HK-2 (cell line): ENCODE measurements around the gene THUMPD1.
A peak's percentile ranks its signal among the peaks of the same experiment; 100 is the strongest.
"Not testable (repeated sequence)": the region's sequence is repeated elsewhere in the genome, so short reads cannot be mapped to it uniquely, and the experiment has no call there.

Source experiments
- DNase-seq: peaks from one replicate; pipeline ENCODE4 v3.0.0-alpha.2; 2018; ENCODE audit not compliant: unreplicated experiment

THUMPD1 gene

GRCh38 chr16:20741554-20742285 lies at the start of gene THUMPD1:
Gene THUMPD1, minus strand, starts transcription at chr16:20741818. Its CDS starts 79 bp downstream, at chr16:20741739.
- DNase-seq = peak; percentile 88

- no peak for DNase-seq
These were observed 47.5 kb upstream of the THUMPD1 start for GRCh38 chr16:20789130-20789529.

GRCh38 chr16:20784204-20784603 lies 42.6 kb upstream of the THUMPD1 start:
- no peak for DNase-seq

- no peak for DNase-seq
These were observed 40.9 kb upstream of the THUMPD1 start for GRCh38 chr16:20782470-20782869.

- DNase-seq = no peak
These were observed 40.1 kb upstream of the THUMPD1 start for GRCh38 chr16:20781697-20782096.

GRCh38 chr16:20774703-20775362 lies 33.2 kb upstream of the THUMPD1 start:
- peak; percentile 53 for DNase-seq

- no peak for DNase-seq
These were observed 32.1 kb upstream of the THUMPD1 start for GRCh38 chr16:20773679-20774078.

- no peak for DNase-seq
These were observed 27.2 kb upstream of the THUMPD1 start for GRCh38 chr16:20768818-20769217.

GRCh38 chr16:20768121-20768520 lies 26.5 kb upstream of the THUMPD1 start:
- DNase-seq = no peak

- no peak for DNase-seq
These were observed 26.0 kb upstream of the THUMPD1 start for GRCh38 chr16:20767577-20767976.

GRCh38 chr16:20766294-20766693 lies 24.7 kb upstream of the THUMPD1 start:
- no peak for DNase-seq

GRCh38 chr16:20765732-20766131 lies 24.1 kb upstream of the THUMPD1 start:
- DNase-seq = no peak

GRCh38 chr16:20764448-20764847 lies 22.8 kb upstream of the THUMPD1 start:
- DNase-seq = not testable (repeated sequence)

GRCh38 chr16:20763461-20764232 lies 22.0 kb upstream of the THUMPD1 start, which contains the start of gene ACSM3:
Gene ACSM3, plus strand, starts transcription at chr16:20764014. Its CDS starts 6,021 bp downstream, at chr16:20770035.
- peak; percentile 68 for DNase-seq

GRCh38 chr16:20762404-20763123 lies 20.9 kb upstream of the THUMPD1 start:
- no peak for DNase-seq

GRCh38 chr16:20761175-20761574 lies 19.6 kb upstream of the THUMPD1 start:
- DNase-seq = no peak

GRCh38 chr16:20760346-20760745 lies 18.7 kb upstream of the THUMPD1 start:
- DNase-seq = no peak

- DNase-seq = not testable (repeated sequence)
These were observed 14.2 kb upstream of the THUMPD1 start for GRCh38 chr16:20755799-20756198.

- DNase-seq = no peak
These were observed 13.6 kb upstream of the THUMPD1 start for GRCh38 chr16:20755238-20755637.

- DNase-seq = no peak
These were observed 12.1 kb upstream of the THUMPD1 start for GRCh38 chr16:20753727-20754126.

- no peak for DNase-seq
These were observed 8.9 kb upstream of the THUMPD1 start for GRCh38 chr16:20750558-20750957.

- DNase-seq = no peak
These were observed 7.9 kb upstream of the THUMPD1 start for GRCh38 chr16:20749474-20749873.
